ENCODE data around the gene REEP6.

DNA sequence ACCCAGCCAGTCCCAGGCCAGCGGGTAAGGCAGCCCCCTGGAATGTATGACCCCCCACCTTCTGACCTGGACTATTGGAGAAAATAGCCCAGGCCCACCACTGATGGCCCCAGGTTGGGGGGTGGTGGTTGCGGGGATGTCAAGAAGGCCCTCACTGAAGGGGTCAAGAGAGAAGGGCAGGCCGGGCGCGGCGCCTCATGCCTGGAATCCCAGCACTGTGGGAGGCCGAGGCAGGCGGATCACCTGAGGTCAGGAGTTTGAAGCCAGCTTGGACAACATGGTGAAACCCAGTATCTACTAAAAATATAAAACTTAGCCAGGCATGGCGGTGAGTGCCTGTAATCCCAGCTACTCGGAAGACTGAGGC lies 23.3 kb downstream of the REEP6 start:
- TF ChIP-seq, protein P1, sequence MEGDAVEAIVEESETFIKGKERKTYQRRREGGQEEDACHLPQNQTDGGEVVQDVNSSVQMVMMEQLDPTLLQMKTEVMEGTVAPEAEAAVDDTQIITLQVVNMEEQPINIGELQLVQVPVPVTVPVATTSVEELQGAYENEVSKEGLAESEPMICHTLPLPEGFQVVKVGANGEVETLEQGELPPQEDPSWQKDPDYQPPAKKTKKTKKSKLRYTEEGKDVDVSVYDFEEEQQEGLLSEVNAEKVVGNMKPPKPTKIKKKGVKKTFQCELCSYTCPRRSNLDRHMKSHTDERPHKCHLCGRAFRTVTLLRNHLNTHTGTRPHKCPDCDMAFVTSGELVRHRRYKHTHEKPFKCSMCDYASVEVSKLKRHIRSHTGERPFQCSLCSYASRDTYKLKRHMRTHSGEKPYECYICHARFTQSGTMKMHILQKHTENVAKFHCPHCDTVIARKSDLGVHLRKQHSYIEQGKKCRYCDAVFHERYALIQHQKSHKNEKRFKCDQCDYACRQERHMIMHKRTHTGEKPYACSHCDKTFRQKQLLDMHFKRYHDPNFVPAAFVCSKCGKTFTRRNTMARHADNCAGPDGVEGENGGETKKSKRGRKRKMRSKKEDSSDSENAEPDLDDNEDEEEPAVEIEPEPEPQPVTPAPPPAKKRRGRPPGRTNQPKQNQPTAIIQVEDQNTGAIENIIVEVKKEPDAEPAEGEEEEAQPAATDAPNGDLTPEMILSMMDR (conservative IDR thresholded peaks at IDR 0.05; ENCODE audit: low read depth, low read length), result no peak
- no peak for TF ChIP-seq RAD21 (IDR thresholded peaks at IDR 0.05; ENCODE audit: low read length)
- no peak for TF ChIP-seq SMC3 (IDR thresholded peaks at IDR 0.05; ENCODE audit: low read depth, low read length)
- TF ChIP-seq, protein P2, sequence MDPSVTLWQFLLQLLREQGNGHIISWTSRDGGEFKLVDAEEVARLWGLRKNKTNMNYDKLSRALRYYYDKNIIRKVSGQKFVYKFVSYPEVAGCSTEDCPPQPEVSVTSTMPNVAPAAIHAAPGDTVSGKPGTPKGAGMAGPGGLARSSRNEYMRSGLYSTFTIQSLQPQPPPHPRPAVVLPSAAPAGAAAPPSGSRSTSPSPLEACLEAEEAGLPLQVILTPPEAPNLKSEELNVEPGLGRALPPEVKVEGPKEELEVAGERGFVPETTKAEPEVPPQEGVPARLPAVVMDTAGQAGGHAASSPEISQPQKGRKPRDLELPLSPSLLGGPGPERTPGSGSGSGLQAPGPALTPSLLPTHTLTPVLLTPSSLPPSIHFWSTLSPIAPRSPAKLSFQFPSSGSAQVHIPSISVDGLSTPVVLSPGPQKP (IDR thresholded peaks at IDR 0.05; ENCODE audit: borderline replicate concordance, low read depth, low read length), result no peak
- TF ChIP-seq POLR2A (IDR thresholded peaks at IDR 0.05; ENCODE audit: low read depth, low read length), result no peak
- no peak for TF ChIP-seq RCOR1 (IDR thresholded peaks at IDR 0.05; ENCODE audit: insufficient replicate concordance, low read length)
- no peak for TF ChIP-seq RFX5 (IDR thresholded peaks at IDR 0.05; ENCODE audit: low read depth, low read length)
- no peak for TF ChIP-seq NFE2L2 (IDR thresholded peaks at IDR 0.05; ENCODE audit: low read depth, low read length)
- no peak for TF ChIP-seq MXI1 (IDR thresholded peaks at IDR 0.05; ENCODE audit: borderline replicate concordance, low read depth, low read length)
- no peak for TF ChIP-seq MAZ (IDR thresholded peaks at IDR 0.05; ENCODE audit: borderline replicate concordance, low read depth, low read length)
